GM13977 (cell line): Measurements from ENCODE around the gene ZNF268.

Source experiments
- DNase-seq: peaks from one replicate; pipeline ENCODE4 v3.0.0; 2012; ENCODE audit warnings: low spot score
- in situ Hi-C: fragments of 300-500 bp; cut with MboI; formaldehyde crosslinking; loops from one replicate; pipeline ENCODE4 v1.12.0; 2022; ENCODE audit warnings: low sequenced_read_pairs, low pct_unique_long_range_greater_than_20kb, mixed read lengths, inconsistent platforms; ENCODE audit not compliant: unreplicated experiment
- TF ChIP-seq, protein P1 (sequence below): IDR thresholded peaks from 2 replicates; pipeline ENCODE4 v1.5.1; 2012; ENCODE audit warnings: mild to moderate bottlenecking, control low read depth; ENCODE audit not compliant: insufficient read depth; ENCODE audit errors: extremely low read depth, missing control alignments

The ZNF268 gene

DNA sequence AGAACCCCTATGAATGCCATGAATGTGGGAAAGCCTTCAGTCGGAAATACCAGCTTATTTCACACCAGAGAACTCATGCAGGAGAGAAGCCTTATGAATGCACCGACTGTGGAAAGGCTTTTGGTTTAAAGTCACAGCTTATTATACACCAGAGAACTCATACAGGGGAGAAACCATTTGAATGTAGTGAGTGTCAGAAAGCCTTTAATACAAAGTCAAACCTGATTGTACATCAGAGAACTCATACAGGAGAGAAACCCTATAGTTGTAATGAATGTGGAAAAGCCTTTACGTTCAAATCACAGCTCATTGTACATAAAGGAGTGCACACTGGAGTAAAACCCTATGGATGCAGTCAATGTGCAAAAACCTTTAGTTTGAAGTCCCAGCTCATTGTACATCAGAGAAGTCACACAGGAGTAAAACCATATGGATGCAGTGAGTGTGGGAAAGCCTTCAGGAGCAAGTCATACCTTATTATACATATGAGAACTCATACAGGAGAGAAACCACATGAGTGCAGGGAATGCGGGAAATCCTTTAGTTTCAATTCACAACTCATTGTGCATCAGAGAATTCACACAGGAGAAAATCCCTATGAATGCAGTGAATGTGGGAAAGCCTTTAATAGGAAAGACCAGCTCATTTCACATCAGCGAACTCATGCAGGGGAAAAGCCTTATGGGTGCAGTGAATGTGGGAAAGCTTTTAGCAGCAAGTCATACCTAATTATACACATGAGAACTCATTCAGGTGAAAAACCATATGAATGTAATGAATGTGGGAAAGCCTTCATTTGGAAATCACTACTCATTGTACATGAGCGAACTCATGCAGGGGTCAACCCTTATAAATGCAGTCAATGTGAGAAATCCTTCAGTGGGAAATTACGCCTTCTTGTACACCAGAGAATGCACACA lies 22.3 kb downstream of the ZNF268 start:
- DNase-seq = no peak
- in situ Hi-C loops = no loop called here
- TF ChIP-seq, protein P1, sequence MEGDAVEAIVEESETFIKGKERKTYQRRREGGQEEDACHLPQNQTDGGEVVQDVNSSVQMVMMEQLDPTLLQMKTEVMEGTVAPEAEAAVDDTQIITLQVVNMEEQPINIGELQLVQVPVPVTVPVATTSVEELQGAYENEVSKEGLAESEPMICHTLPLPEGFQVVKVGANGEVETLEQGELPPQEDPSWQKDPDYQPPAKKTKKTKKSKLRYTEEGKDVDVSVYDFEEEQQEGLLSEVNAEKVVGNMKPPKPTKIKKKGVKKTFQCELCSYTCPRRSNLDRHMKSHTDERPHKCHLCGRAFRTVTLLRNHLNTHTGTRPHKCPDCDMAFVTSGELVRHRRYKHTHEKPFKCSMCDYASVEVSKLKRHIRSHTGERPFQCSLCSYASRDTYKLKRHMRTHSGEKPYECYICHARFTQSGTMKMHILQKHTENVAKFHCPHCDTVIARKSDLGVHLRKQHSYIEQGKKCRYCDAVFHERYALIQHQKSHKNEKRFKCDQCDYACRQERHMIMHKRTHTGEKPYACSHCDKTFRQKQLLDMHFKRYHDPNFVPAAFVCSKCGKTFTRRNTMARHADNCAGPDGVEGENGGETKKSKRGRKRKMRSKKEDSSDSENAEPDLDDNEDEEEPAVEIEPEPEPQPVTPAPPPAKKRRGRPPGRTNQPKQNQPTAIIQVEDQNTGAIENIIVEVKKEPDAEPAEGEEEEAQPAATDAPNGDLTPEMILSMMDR = no peak

DNA sequence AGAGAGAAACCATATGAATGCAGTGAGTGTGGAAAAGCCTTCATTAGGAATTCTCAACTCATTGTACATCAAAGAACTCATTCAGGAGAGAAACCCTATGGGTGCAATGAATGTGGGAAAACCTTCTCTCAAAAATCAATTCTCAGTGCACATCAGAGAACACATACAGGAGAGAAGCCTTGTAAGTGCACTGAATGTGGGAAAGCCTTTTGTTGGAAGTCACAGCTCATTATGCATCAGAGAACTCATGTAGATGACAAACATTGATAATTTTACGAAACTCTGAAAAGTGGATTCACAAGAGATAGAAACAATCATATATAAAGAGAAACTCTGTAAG lies 22.9 kb downstream of the ZNF268 start:
- no peak for DNase-seq
- in situ Hi-C loops = no loop called here
- TF ChIP-seq, protein P1 = no peak

DNA sequence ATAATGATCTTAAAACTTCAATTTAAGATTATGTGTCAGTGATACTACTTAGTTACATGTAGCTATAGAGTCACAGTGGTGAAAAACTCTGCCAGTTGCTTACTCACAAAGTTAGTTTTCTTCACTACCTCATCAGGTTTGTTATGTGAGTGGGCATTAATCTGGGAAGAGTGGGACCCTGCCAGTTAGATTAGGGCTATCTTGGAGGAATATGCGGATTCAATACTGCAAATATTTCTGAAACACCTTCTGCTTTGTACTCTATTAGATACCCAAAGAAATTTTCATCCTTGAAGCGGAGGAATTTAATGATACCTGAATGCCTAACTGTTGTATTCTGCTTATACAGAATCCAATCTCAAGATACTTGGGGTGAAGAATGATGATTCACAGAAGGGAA lies 25.1 kb downstream of the ZNF268 start:
- in situ Hi-C loops = no loop called here
- DNase-seq = no peak
- TF ChIP-seq, protein P1 = no peak

DNA sequence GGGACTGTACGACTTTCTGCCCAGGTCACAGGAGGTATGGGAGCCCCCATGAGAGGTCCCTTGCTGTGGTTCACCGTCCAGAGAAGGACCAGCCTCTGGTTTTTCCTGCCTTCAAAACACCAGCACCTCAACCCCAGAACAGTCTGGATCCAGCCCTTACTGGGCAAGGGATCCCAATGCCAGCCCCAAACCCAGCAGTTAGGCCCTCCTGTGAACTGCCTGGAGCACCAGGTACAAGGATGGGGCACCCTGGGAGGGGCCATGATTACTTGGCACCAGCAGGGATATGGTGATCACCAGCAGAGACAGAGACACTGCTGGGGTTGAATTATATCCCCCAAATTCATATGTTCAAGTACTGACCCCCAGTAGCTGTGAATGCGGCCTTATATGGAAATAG lies 34.4 kb downstream of the ZNF268 start:
- no peak for DNase-seq
- TF ChIP-seq, protein P1 = no peak
- in situ Hi-C loops = no loop called here

DNA sequence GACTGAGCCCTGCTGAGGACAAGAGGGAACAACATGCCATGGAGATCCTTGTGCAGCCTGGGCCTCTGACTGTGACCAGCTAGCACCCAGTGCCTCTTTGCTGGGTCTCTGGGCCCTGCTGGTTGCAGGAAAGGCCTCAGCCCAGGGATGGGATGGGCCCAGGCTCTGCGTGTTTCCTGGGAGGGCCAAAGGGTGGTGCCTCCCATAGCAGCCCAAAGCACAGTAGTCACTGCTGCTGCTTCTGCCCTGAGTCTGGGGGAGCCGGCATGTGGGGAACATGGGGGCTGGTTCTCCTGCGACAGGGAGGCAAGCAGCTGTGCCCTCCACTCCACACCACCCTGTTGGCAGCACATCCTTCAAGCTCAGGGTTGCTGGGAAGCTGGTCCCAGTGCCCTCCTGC lies 35.9 kb downstream of the ZNF268 start:
- TF ChIP-seq, protein P1 = no peak
- DNase-seq = no peak
- in situ Hi-C loops = no loop called here

DNA sequence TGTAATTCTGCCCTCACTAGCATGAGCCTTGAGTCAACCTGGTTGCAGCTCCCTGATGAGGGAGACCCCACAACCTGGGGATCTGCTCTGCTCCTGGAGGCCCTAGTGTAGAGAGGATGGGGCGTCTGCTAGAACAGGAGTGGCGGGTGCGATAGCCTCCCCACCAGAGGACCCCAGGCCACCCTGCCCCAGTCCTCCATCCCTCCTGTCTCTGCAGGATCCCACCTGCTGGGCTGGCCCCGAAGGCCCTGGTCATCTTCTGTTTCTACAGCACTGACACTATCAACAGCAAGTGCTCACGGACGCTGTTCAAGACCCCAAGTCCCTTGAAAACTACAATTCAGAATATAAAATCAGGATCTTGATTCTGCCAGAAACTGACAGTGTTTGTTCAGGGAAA lies 39.2 kb downstream of the ZNF268 start:
- no peak for DNase-seq
- in situ Hi-C loops = no loop called here
- TF ChIP-seq, protein P1 = no peak
